GM21423 (cell line): ENCODE measurements around the gene WSCD2.

ENCODE experiments used
- ATAC-seq: cut with Tn5 transposase; IDR thresholded peaks from one replicate; pipeline ENCODE4 v1.9.1; 2021; ENCODE audit warnings: mild to moderate bottlenecking, moderate library complexity; ENCODE audit not compliant: unreplicated experiment

Gene WSCD2

DNA sequence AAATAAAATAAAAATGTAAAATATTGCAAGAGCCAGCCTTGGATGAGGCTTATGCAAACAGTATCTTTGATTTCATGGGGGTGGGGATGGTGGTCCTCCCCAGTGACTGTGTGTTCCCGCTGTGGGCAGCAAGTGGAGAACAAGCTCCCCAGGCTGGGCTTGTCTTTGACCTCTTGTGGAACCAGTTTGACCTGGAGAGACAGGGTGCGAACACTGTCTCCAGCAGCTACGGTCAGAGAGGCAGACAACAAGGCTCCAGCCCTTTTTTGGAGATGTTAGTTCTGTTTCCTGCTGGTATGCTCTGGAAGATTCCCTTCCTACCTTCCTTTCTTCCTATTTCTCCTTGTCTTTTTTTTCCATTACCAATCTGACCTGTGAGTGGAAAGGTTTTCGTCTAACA lies 21.8 kb upstream of the WSCD2 start:
- no peak for ATAC-seq

DNA sequence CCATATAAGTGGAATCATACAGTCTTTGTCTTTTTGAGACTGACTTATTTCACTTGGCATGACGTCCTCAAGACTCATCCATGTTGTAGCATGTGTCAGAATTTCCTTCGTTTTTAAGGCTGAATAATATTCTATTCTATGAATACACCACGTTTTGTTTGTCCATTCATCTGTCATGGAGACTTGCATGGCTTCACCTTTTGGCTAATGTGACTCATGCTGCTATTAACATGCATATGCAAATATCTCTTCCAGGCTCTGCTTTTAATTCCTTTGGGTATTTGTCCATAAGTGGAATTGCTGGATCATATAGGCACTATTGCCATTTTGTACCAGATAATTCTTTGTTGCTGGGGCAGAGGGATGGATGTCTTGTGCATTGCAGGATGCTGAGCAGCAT lies 19.6 kb upstream of the WSCD2 start:
- no peak for ATAC-seq

DNA sequence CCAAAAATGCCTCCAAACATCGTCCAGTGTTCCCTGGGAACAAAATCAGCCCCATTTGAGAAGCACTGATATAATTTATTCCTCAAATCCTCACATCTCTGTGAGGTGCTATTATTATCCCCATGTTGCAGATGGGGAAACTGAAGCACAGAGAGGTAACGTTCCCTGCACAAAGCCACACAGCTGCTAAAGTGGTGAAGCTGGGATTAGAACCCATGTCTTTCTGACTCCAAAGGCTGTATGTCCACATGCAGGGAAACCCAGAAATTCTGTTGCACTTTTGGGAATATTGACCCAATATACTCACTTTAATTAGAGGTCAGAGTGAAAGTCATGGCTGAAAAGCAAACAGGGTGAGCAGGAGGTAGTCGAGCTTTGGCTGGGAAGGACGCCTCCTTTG lies 19.1 kb upstream of the WSCD2 start:
- ATAC-seq = no peak

GRCh38 chr12:108110844-108111243 lies 18.2 kb upstream of the WSCD2 start:
- no peak for ATAC-seq

GRCh38 chr12:108112832-108113556 lies 16.1 kb upstream of the WSCD2 start:
- ATAC-seq = no peak

DNA sequence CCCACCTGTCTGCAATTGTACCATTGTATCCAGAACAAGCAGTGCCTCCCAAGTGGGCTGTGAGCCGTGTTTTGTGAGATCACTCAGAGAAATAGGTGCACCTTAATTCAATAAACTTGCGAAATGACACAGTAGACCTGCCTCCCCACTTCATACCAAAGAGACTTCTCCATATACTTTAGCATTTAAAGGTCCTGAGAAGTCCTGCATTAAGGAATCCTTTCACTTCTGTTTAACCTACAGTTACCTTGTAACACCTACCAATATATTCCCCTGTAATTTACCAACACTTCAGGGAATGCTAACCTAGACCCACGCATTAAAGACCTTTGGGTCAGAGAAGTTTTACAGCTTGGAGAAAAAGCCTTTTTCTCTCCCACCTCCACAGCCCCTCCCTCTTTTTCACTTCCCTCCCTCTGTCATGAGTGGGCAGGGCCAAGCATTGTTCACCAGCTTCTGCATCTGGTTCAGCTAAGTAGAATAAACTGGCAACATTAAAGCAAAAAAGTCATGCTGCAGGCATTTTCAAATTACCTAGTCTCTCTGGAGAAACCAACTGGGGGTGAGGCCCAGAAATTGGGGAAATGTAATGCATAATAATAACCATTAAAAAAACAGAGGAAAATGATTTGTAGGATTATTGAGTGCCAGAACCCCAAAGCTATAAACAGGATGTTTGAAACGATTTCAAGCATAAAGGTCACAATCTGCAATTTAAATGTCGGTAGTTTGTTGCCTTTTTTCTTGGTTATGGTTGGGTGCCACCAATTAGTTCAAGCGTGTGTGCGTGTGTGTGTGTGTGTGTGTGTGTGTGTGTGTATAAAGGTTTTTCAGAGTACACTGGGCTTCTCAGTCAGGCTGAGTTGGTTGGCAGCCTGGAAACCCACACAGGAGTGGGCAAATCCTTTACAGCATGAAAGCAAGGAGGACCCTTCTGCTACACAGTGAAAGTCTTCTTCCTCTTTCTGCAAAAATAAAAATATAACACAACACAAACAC lies 13.7 kb upstream of the WSCD2 start:
- ATAC-seq = no peak

- ATAC-seq = no peak
Measured at GRCh38 chr12:108116254-108116653, 12.8 kb upstream of the WSCD2 start.

GRCh38 chr12:108116699-108117098 lies 12.4 kb upstream of the WSCD2 start:
- ATAC-seq = no peak

DNA sequence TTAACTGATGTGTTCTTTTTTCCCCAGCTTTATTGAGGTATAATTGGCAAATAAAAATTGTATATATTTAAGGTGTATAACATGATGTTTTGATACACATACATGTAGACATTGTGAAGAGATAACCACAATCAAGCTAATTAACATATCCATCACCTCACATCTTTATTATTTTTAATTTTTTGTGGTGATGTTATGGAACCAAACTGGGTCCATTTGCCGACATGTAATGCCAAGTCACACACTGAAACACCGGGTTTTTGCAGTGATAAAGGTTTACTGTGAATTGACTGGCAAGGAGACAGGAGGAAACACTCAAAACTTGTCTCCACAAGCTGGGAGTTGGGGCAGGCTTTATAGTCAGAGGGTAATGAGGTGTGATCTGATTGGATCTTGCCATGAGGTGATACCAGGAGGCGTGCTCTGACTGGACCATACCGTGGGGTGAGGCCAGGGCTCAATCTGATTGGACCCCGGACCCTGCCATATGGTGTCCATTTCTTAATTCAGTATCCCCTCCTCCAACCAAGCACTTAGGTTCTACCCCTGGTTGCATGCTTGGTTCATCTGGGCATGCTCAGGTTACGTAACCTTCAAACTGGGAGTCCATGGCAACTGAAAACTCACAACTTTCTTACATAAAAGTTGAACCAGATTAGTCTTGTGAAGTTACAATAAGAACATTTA lies 11.8 kb upstream of the WSCD2 start:
- no peak for ATAC-seq

- ATAC-seq = no peak
Measured at GRCh38 chr12:108117902-108118301, 11.2 kb upstream of the WSCD2 start.

DNA sequence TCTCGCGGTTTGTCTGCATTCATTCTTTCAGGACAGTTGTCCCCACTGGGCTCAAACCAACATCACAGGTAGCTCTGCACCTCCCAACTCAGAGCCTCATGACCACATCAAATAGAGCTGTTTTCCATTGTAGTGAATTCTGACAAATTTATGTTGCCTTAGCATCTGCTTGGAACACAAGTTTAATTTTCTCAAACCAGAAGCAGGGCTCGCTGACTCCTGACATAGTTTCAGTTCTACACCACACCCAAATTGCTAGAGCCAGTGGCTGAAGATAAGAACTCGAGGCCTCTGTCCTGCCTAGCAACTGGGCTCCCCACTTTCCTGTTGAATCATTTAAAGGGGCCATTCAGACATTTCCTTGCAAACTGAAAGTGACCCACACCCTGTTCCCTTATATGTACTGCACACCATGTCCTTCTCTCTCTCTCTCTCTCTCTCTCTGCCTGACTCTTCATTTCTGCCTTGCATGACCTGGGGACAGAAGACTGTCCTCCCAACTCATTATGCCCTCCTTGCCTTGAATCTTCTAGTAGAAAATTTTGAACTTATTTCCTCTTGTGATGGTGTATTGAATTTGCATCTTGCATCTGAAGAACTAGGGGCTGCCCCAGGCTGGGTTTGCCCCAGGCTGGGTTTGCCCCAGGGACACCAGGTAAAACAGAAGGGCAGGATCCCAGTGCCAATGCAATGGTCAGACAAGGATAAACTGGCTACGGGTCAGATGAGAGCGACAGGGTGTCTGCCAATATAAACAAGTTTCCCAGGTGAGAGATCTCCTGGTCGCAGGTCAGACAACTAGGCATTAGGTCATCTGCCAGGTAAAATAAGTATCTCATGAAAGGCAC lies 9.7 kb upstream of the WSCD2 start:
- ATAC-seq = no peak

DNA sequence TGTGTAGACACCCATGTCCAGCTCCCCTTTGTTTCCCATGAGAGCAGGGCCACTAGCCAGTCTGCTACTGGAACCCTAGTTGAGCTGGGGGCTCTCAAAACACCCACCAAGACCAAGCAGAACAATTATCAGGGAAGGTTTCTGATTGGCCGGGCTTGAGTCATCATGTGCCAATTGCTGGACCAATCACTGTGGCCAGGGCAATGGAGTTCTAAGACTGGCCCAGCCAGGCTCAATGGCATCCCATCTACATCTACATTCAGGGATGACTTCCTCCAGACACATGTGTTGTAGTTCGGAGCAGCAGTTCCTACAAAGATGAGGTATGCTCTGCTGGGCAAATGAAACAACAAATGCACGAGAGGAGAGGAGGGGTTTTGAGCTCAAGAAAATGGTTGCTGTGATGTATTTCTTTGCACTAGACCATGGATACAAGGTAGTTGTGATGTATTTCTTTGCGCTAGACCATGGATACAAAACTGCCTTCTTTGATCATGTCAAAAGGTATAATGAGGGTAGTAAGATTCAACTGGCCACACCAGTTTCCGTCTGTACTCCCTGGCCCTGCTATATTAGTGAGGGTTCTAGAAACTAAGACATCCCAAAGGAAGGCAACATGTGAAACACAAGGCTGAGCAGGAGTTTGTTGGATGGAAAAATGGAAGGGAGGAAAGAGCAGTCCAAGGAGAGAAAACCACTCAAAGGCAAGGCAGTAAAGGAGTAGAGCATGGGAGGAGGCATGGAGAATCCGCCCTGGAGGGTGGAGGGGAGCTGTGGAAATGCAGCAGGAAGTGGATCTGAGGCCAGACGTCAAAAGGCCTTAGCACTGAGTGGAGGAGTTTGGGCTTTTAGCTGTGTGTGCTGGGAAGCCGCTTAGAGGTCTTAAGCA lies 8.9 kb upstream of the WSCD2 start:
- ATAC-seq = no peak

DNA sequence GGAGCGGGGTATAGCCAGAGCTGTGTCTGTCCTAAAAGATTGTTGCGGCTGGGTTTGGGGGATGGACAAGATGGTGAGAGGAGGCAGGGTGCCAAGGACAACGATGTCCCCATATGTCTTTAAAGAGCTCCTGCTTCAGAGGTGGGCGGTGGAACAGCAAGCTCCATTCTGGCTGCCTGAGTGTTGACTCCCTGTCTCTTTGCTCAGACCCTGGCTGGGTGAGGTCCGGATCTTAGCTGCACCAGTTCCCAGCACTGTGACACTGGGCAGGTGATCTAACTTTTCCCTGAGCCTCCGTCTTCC lies 8.3 kb upstream of the WSCD2 start:
- ATAC-seq = no peak

GRCh38 chr12:108121320-108121719 lies 7.8 kb upstream of the WSCD2 start:
- no peak for ATAC-seq

- no peak for ATAC-seq
Measured at GRCh38 chr12:108121728-108122471, 7.2 kb upstream of the WSCD2 start.

DNA sequence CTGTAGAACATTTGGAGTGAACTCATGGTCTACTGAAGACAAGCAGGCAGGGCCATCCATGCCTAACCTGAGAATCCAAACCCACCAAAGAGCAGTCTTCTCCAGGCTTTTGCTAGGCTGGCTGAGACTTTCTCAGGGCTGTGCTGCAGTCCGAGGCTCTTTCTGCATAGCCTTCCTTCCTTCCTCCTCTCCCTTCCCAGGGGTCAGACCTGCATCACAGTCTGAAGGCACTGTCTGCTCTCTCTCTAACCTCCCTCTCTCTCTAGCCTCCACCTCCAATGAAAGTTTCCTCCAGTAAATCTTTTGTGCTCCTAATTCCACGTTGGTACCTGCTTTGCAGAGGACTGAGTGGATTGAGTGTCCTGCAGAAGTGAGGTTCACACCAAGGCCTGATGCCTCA lies 6.4 kb upstream of the WSCD2 start:
- no peak for ATAC-seq

DNA sequence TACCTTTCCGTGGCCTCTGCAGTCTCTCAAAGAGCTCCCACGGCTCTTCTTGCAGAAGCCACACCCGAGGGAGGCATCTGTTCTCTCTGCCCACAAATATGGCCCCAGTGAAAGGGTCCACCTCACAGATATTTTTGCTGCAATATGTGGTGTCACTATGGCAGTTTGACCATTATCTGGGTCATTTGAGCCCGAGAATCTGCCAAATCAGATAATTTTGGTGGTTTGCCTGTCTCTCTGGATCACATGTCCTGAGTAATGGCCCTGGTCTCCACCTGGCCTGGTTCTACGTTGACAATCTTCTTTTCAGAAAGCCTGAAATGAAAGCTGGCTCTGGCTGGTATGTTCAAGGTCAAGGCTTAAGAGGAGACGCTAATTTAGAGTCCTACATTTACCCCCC lies 5.7 kb upstream of the WSCD2 start:
- no peak for ATAC-seq

- ATAC-seq = no peak
Measured at GRCh38 chr12:108125073-108125472, 4.0 kb upstream of the WSCD2 start.

DNA sequence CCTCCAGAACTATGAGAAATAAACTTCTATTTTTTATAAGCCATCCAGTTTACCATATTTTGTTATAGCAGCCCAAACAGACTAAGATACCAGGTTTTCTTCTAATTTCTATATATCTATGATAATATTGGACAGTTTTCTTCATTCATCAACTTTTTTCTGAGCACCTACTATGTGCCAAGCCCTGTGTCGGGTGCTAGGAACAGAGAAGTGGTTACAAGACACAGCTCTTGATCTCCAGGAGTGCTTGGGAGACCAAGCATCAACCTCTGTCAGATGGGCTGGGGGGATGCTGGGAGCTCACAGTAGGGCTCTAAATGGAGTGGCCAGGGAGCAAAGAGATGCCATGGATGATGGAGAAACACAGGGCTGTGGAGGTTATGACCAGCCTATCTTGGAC lies 2.9 kb upstream of the WSCD2 start:
- ATAC-seq = no peak
